Activated CD8-positive, alpha-beta memory T cell treated with anti-CD3 and anti-CD28 coated beads, Interleukin-2, amount 50 U/mL, for 24 hours (primary cell): Measurements from ENCODE around the gene CORIN.
"Not testable (repeated sequence)": the region's sequence is repeated elsewhere in the genome, so short reads cannot be mapped to it uniquely, and the experiment has no call there.

Source experiments
- DNase-seq: peaks from one replicate; pipeline ENCODE4 v3.0.0-alpha.2; 2020; ENCODE audit errors: extremely low read depth

Gene CORIN

GRCh38 chr4:47566969-47567368 lies 270.9 kb downstream of the CORIN start:
- DNase-seq: no peak

- DNase-seq: no peak
Measured at GRCh38 chr4:47566566-47566965, 271.3 kb downstream of the CORIN start.

- DNase-seq: no peak
Measured at GRCh38 chr4:47562297-47562696, 275.6 kb downstream of the CORIN start.

- DNase-seq: no peak
Measured at GRCh38 chr4:47561331-47561730, 276.5 kb downstream of the CORIN start.

- no peak for DNase-seq
Measured at GRCh38 chr4:47560682-47561081, 277.2 kb downstream of the CORIN start.

GRCh38 chr4:47557255-47557654 lies 280.6 kb downstream of the CORIN start:
- no peak for DNase-seq

GRCh38 chr4:47555920-47556319 lies 281.9 kb downstream of the CORIN start:
- not testable (repeated sequence) for DNase-seq

GRCh38 chr4:47553329-47554125 lies 284.3 kb downstream of the CORIN start:
- no peak for DNase-seq

- DNase-seq: no peak
Measured at GRCh38 chr4:47551682-47552081, 286.2 kb downstream of the CORIN start.

GRCh38 chr4:47550899-47551548 lies 286.8 kb downstream of the CORIN start:
- no peak for DNase-seq

GRCh38 chr4:47550357-47550756 lies 287.5 kb downstream of the CORIN start:
- not testable (repeated sequence) for DNase-seq
